AG10803 (cell line): ENCODE measurements around the gene LSM3.
A peak's percentile ranks its signal among the peaks of the same experiment; 100 is the strongest.

Experiments used
- DNase-seq: peaks from one replicate; pipeline ENCODE4 v3.0.0; 2010; ENCODE audit warnings: low read depth
- H3K4me3 ChIP-seq: 2 replicates; pipeline ENCODE4 v1.5.1; 2011; ENCODE audit warnings: mild to moderate bottlenecking, low read length, control low read depth
- TF ChIP-seq, protein P1 (sequence below): conservative IDR thresholded peaks from 2 replicates; pipeline ENCODE4 v1.5.1; 2011; ENCODE audit warnings: mild to moderate bottlenecking, low read length, control low read depth, inconsistent platforms

LSM3 gene

DNA sequence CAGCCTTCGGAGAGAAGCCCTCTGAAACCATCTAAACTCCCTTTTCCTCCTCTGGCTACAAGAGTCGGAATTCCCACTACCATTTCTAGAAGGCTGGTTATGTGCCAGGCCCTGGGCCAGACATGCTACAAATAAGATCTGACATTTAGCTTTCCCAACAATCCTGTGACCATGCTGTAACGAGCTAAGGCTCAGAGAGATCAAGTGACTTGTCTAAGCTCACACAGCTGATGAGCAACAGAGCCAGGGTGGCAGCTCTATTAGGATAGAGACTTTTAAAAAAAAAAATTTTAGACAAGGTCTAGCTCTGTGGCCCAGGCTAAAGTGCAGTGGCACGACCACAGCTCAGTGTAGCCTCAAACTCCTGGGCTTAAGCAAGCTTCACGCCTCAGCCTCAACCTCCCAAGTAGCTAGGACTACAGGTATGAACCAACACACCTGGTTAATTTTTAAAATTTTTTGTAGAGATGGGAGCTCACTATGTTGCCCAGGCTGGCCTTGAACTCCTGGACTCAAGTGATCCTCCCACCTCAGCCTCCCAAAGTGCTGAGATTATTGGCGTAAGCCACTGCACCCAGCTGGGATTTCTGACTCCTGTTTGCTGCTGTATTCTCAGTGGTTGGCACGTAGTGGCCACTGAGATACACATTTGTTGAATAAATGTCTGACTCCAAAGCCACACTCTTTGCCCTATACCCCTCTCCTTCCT is 34.6 kb downstream of the LSM3 start:
- DNase-seq: no peak
- TF ChIP-seq, protein P1, sequence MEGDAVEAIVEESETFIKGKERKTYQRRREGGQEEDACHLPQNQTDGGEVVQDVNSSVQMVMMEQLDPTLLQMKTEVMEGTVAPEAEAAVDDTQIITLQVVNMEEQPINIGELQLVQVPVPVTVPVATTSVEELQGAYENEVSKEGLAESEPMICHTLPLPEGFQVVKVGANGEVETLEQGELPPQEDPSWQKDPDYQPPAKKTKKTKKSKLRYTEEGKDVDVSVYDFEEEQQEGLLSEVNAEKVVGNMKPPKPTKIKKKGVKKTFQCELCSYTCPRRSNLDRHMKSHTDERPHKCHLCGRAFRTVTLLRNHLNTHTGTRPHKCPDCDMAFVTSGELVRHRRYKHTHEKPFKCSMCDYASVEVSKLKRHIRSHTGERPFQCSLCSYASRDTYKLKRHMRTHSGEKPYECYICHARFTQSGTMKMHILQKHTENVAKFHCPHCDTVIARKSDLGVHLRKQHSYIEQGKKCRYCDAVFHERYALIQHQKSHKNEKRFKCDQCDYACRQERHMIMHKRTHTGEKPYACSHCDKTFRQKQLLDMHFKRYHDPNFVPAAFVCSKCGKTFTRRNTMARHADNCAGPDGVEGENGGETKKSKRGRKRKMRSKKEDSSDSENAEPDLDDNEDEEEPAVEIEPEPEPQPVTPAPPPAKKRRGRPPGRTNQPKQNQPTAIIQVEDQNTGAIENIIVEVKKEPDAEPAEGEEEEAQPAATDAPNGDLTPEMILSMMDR: no peak
- no peak overlapping the region for H3K4me3 ChIP-seq

DNA sequence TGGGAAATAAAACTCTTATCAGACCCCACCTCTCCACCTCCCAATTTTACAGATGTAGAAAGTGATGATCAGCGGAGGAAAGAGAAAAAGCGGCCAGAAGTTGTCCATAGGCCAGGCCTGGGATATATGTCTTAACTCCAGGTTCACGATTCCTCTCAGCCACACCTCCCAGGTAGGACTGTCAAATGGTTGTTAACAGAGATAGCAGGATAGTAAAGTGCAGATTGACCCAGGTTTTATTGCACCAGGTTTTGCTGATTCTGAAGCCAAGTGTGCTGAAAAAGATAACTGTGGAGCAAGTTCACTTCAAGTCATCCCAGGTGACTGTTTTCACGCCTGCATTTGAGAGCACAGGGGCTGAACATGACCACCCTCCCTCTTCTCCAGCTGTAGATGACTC is 36.1 kb downstream of the LSM3 start:
- no peak for DNase-seq
- TF ChIP-seq, protein P1: no peak
- H3K4me3 ChIP-seq: no peak overlapping the region

DNA sequence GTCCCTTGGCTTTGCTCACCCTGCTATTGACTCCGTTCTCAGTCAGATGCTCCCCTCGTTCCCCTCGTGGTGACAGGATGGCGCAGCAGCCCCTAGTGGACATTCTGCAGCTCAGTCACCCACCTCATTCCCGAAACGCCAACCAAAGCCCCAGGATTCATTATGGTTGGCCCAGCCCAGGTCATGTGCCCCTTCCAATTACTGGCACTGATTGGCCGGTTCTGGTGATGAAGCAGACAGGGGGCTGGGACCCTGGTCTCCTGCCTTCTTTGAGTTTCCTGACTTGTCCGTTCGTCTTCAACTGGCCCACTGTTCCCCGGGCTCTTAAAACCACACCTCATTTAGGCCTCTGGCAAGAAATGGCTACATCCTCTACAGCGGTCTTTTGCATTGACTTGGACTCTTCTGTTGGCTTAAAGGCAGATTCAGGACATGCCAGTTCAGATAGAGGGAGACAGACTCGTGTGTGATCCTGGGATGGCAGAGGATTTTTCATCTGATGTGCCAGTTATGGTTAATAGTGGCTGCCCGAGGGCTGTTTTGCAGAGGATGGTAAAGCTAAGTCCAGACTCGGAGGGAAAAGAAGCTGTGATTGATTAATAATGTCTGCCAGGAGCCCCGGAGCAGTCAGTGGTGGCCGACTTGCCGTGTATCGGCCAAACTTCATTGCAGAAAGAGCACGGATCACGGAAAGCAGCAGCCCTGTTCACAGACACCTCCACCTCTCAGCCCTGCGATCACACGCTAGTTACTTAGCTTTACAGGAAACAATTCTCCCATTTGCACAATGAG is 37.8 kb downstream of the LSM3 start:
- no peak overlapping the region for H3K4me3 ChIP-seq
- no peak for DNase-seq
- TF ChIP-seq, protein P1: peak; percentile 18

DNA sequence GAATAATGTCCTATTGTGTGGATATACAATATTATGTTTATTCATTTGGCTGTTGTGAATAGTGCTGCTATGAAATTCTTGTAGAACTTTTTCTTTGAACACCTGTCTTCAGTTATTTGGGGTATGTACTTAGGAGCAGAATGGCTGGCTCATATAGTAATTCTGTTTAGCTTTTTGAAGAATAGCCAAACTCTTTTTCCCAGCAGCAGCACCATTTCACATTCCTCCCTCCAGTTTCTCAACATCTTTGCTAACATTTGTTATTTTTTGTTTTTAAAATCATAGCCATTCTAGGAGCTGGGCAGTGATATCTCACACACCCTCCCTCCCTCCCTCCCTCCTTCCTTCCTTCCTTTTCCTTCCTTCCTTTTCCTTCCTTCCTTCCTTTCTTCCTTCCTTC is 39.7 kb downstream of the LSM3 start:
- TF ChIP-seq, protein P1: no peak
- H3K4me3 ChIP-seq: no peak overlapping the region
- DNase-seq: peak; percentile 67

DNA sequence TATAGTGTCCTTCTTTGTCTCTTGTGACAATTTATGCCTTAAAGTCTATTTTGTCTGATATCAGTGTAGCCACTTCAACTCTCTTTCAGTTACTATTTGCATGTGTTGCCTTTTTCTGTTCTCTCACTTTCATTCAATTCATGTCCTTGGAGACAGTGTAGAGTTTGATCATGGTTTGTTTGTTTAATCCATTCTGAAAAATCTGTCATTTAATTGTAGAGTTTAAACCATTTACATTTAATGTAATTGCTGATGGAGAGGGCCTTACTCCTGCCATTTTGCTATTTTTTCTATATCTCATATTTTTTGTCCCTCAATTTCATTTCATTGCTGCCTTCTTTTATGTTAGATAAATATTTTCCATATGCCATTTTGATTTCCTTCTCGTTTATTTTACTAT is 42.3 kb downstream of the LSM3 start:
- no peak for DNase-seq
- H3K4me3 ChIP-seq: no peak overlapping the region
- TF ChIP-seq, protein P1: no peak

DNA sequence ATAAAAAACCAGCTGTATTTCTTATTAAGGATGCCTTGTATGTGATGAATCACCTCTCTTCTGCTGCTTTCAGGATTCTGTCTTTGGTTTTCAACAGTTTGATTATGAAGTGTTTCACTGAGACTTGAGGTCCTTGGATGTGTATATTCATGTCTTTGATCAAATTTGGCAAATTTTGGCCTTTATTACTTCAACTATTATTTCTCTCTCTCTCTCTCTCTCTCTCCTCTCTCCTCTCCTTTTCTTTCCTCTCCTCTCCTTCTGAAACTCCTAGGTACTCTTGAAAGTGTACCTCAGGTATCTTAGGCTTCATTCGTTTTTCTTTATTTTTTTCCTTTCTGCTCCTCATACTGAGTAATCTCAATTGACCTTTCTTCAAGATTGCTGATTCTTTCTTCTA is 43.3 kb downstream of the LSM3 start:
- TF ChIP-seq, protein P1: no peak
- no peak for DNase-seq
- no peak overlapping the region for H3K4me3 ChIP-seq

DNA sequence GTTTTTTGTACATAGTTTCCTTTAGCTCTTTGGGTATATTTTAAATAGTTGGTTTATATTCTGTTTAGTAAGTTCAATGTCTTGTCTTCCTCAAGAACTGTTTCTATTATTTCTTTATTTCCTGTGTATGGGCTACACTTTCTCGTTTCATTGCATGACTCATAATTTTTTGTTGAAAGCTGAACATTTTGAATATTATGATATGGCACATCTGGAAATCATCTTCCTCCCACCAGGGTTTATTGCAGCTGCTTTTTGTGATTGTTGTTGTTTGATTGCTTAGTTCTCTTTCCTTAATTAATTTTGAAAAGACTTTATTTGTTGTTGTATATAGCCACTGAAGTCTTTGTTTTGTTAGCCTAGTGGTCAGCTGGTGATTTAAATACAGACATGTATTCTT is 43.8 kb downstream of the LSM3 start:
- TF ChIP-seq, protein P1: no peak
- no peak for DNase-seq
- H3K4me3 ChIP-seq: no peak overlapping the region
